Psoas muscle (tissue), 8 donors: ENCODE results near the gene CXXC5. TPM values are rescaled to one million over a fixed set of nuclear protein-coding genes. Genes with fewer than 3 reads are reported as not detected.

Experiments used
- ATAC-seq, 4 donors: fragments of 200-7000 bp; cut with Tn5 transposase; one replicate each; pipeline ENCODE4 v1.9.1; 2020; ENCODE audit warnings: moderate library complexity in 3 of 4, mild to moderate bottlenecking in 2 of 4
- DNase-seq, 2 donors: peaks; one replicate each; pipeline ENCODE4 v3.0.0-alpha.2; 2020
- H3K27ac ChIP-seq: fragments of 200-600 bp; one replicate; pipeline ENCODE4 v1.8.0; 2022
- H3K27me3 ChIP-seq, 3 donors: fragments of 200-600 bp in 1 of 3; one replicate each; pipeline versions ENCODE4 v1.6.1 to v1.8.0; 2013 to 2022; ENCODE audit warnings: low read length in 2 of 3, mild to moderate bottlenecking in 2 of 3, moderate library complexity in 1 of 3; ENCODE audit not compliant: insufficient read depth in 3 of 3
- H3K36me3 ChIP-seq, 2 donors: fragments of 200-600 bp in 1 of 2; one replicate each; pipeline versions ENCODE4 v1.6.1 to v1.8.0; 2013 to 2022; ENCODE audit warnings: low read depth in 1 of 2, mild to moderate bottlenecking in 1 of 2, moderate library complexity in 1 of 2; ENCODE audit not compliant: insufficient read depth in 1 of 2
- H3K4me1 ChIP-seq: fragments of 200-600 bp; one replicate; pipeline ENCODE4 v1.8.0; 2022
- H3K4me3 ChIP-seq: fragments of 200-600 bp; one replicate; pipeline ENCODE4 v1.8.0; 2022; ENCODE audit warnings: mild to moderate bottlenecking
- H3K9me3 ChIP-seq: fragments of 200-600 bp; one replicate; pipeline ENCODE4 v1.8.0; 2022
- CTCF ChIP-seq: fragments of 200-600 bp; IDR thresholded peaks from one replicate; pipeline ENCODE4 v1.8.0; 2022; ENCODE audit warnings: antibody characterized with exemption
- WGBS, 3 donors: extraction: QIAGEN DNeasy Blood & Tissue Kit; methylation state at CpG; one replicate each; pipeline versions ENCODE4 v1.1.6 to v1.1.7; 2013; 5-methylcytosine and 5-hydroxymethylcytosine counted together
- intact Hi-C, 2 donors: fragments of 100-400 bp; cut with DNase I; formaldehyde crosslinking; loops; one replicate each; pipeline versions ENCODE4 v1.11.0 to v1.14.2; 2022
- polyA plus RNA-seq, 3 donors: library from polyadenylated mRNA; stranded (reverse); fragments of 200-250 nt; gene quantifications; one replicate each; pipeline ENCODE4 v1.2.3, GENCODE V29; 2013
- total RNA-seq, 4 donors: library from RNA; stranded (reverse); fragmentation: NEBNext Ultra II Directional in 2 of 4; extraction: Animal tissue kit (Norgen Biotek cat#: 25700) in 2 of 4; gene quantifications; one replicate each; pipeline versions ENCODE4 v1.2.1 to v1.2.4, GENCODE V29; 2021 to 2023
- donor health status: healthy with polysubstance abuse.
- donor health status: DM: no; HTN: no; CAD: no; lungs with moderate emphysema.
- donor health status: Bipolar disorder and iron deficiency.
- donor health status: healthy.
- donor health status: DM: yes; HTN: yes; CAD: no.
- donor health status: DM: no; HTN: no; CAD: no.
- donor health status: DM: no; HTN: no; CAD: no.
- donor health status: DM: yes; HTN: yes; CAD: no.

CXXC5 gene
- total and polyA plus RNA-seq, 7 donors, result 24.5 to 88.3 (median 47.2) TPM

- H3K9me3 ChIP-seq, result no peaks in the 10 kb centered on the region
- intact Hi-C loops, result loop anchor here in 1 of 2 donors (1.0 to 10.0 kb wide), 3 partner anchors 11 to 327 kb away; partner anchors contain the start of gene CXXC5
- no peaks in the 10 kb centered on the region for H3K27me3 ChIP-seq
- peak overlapping the region; percentile 96 for H3K27ac ChIP-seq
- peaks cover 0 to 2% of the 10 kb centered on the region in 2 donors for H3K36me3 ChIP-seq
- H3K4me3 ChIP-seq, result peak overlapping the region; percentile 64
- peak; percentile 69 to 74 (median 72) for ATAC-seq
- peak; percentile 23 for TF ChIP-seq CTCF
- DNase-seq, result peak; percentile 89 to 94
- WGBS, 3 donors, result 1% methylated on average over 37 to 62 of the region's 62 CpGs
- peaks cover 60% of the 10 kb centered on the region for H3K4me1 ChIP-seq
Observed at GRCh38 chr5:139637438-139638089, 10.6 kb upstream of the CXXC5 start.

DNA sequence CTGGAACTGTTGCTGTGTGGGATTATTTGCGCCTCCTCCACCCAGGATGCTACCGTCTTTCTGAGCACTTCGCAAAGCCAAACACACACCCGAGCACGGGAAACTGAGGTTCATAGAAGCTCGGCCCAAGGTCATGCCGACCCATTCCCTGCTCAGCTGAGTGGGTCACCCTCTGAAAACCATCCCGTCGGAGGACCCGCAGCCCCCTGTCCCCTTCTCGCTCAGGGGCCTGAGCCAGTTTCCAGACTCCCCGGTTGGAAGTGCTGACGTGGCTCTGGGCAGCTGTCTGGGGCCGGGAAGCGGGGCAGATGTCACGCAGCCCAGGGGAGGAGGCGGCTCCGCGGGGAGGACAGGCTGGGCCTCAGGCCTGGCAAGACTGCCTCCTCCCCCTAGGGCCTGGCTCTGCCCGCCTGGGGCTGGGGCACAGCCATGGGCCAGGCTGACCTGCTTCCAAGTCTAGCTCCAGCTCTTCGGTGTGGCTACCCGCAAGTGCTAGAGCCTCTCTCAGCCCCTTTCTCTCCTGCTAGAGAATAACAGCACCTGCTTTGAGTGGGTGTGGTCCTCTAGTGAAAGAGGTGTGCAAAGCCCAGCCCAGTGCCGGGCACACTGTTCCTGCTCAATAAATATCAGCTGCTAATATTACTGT lies 9.9 kb upstream of the CXXC5 start:
- peaks cover 67% of the 10 kb centered on the region for H3K4me1 ChIP-seq
- H3K27me3 ChIP-seq, result no peaks in the 10 kb centered on the region
- no peak for TF ChIP-seq CTCF
- H3K4me3 ChIP-seq, result peak overlapping the region; percentile 64
- H3K9me3 ChIP-seq, result no peaks in the 10 kb centered on the region
- ATAC-seq (peak; percentile 78 to 81 (median 80)), DNase-seq (peak; percentile 91 to 96)
- intact Hi-C loops, result loop anchor here in 1 of 2 donors (10.0 kb wide), 2 partner anchors 207 to 327 kb away; no protein-coding TSS in a partner anchor
- H3K27ac ChIP-seq, result peak overlapping the region; percentile 96
- no peaks in the 10 kb centered on the region for H3K36me3 ChIP-seq
- WGBS, 3 donors, result 1 to 2% (median 2%) methylated on average over 19 to 23 of the region's 23 CpGs

GRCh38 chr5:139638736-139639618 lies 9.2 kb upstream of the CXXC5 start:
- Histone ChIP-seq H3K36me3 (no peaks in the 10 kb centered on the region), H3K27me3 (no peaks in the 10 kb centered on the region), H3K9me3 (no peaks in the 10 kb centered on the region), H3K27ac (peak overlapping the region; percentile 96), H3K4me1 (peaks cover 67% of the 10 kb centered on the region), H3K4me3 (peak overlapping the region; percentile 64)
- ATAC-seq, result no peak
- peak in 1 of 2 donors; percentile 52 for DNase-seq
- TF ChIP-seq CTCF, result no peak
- intact Hi-C loops, result loop anchor here in 1 of 2 donors (10.0 kb wide), 2 partner anchors 206 to 326 kb away; no protein-coding TSS in a partner anchor
- 27 to 44% (median 28%) methylated on average over 12 of the region's 12 CpGs for WGBS, 3 donors

GRCh38 chr5:139639619-139640380 lies 8.3 kb upstream of the CXXC5 start:
- DNase-seq, result peak; percentile 79 to 90
- intact Hi-C loops, result loop anchor here in 1 of 2 donors (10.0 kb wide), 2 partner anchors 205 to 325 kb away; no protein-coding TSS in a partner anchor

More at GRCh38 chr5:139639619-139640380, 8.3 kb upstream of the CXXC5 start:
- H3K27me3 ChIP-seq, result no peaks in the 10 kb centered on the region
- peak overlapping the region; percentile 96 for H3K27ac ChIP-seq
- H3K4me3 ChIP-seq, result peak overlapping the region; percentile 64
- no peak for TF ChIP-seq CTCF
- H3K36me3 ChIP-seq, result no peaks in the 10 kb centered on the region
- peak; percentile 37 to 61 (median 52) for ATAC-seq
- WGBS, 3 donors, result 24 to 31% (median 27%) methylated on average over 11 of the region's 11 CpGs
- H3K4me1 ChIP-seq, result peaks cover 67% of the 10 kb centered on the region
- H3K9me3 ChIP-seq, result no peaks in the 10 kb centered on the region
